ENCODE data around the gene PCAT7.
"Not testable (repeated sequence)": the region's sequence is repeated elsewhere in the genome, so short reads cannot be mapped to it uniquely, and the experiment has no call there.

Gene PCAT7

GRCh38 chr9:94554439-94555331 lies at the start of gene PCAT7:
TSS of gene PCAT7 (plus strand) at chr9:94555083.
- no peak for DNase-seq

- DNase-seq: not testable (repeated sequence)
Observed at GRCh38 chr9:94506370-94506769, 48.5 kb upstream of the PCAT7 start.

GRCh38 chr9:94507531-94508258 lies 47.2 kb upstream of the PCAT7 start:
- DNase-seq: no peak

- no peak for DNase-seq
Observed at GRCh38 chr9:94511134-94511954, 43.5 kb upstream of the PCAT7 start.

GRCh38 chr9:94511955-94512265 lies 43.0 kb upstream of the PCAT7 start:
- no peak for DNase-seq

- no peak for DNase-seq
Observed at GRCh38 chr9:94514722-94515121, 40.2 kb upstream of the PCAT7 start.

GRCh38 chr9:94517254-94517653 lies 37.6 kb upstream of the PCAT7 start:
- no peak for DNase-seq

GRCh38 chr9:94525396-94526035 lies 29.4 kb upstream of the PCAT7 start:
- no peak for DNase-seq

- no peak for DNase-seq
Observed at GRCh38 chr9:94526271-94526670, 28.6 kb upstream of the PCAT7 start.

GRCh38 chr9:94526951-94527350 lies 27.9 kb upstream of the PCAT7 start:
- no peak for DNase-seq

GRCh38 chr9:94528886-94529285 lies 26.0 kb upstream of the PCAT7 start:
- no peak for DNase-seq

- no peak for DNase-seq
Observed at GRCh38 chr9:94533155-94533554, 21.7 kb upstream of the PCAT7 start.

GRCh38 chr9:94533601-94534000 lies 21.3 kb upstream of the PCAT7 start:
- DNase-seq: no peak

GRCh38 chr9:94534901-94535300 lies 20.0 kb upstream of the PCAT7 start:
- DNase-seq: no peak

GRCh38 chr9:94538908-94539307 lies 16.0 kb upstream of the PCAT7 start:
- DNase-seq: no peak

GRCh38 chr9:94544335-94544734 lies 10.5 kb upstream of the PCAT7 start:
- not testable (repeated sequence) for DNase-seq

GRCh38 chr9:94545940-94546339 lies 8.9 kb upstream of the PCAT7 start:
- DNase-seq: no peak

GRCh38 chr9:94553029-94553938 lies 1.6 kb upstream of the PCAT7 start:
- no peak for DNase-seq

GRCh38 chr9:94554078-94554438 lies 825 bp upstream of the PCAT7 start:
- no peak for DNase-seq

- DNase-seq: no peak
Observed at GRCh38 chr9:94557376-94557775, 2.5 kb downstream of the PCAT7 start.

GRCh38 chr9:94560237-94560636 lies 5.4 kb downstream of the PCAT7 start:
- DNase-seq: no peak

GRCh38 chr9:94563548-94563947 lies 8.7 kb downstream of the PCAT7 start:
- DNase-seq: no peak

Measured in DMS79 (cell line).